Measurements from ENCODE around the gene FGF12.

FGF12 gene

GRCh38 chr3:192651836-192652512 lies 75.4 kb downstream of the FGF12 start:
- no peaks in the 10 kb centered on the region for H3F3A ChIP-seq (ENCODE audit: control insufficient read depth, insufficient read depth)
- H4K20me1 ChIP-seq (ENCODE audit: control insufficient read depth, insufficient read depth, low read depth, low read length): no peaks in the 10 kb centered on the region

GRCh38 chr3:192645437-192645836 lies 81.9 kb downstream of the FGF12 start:
- H4K20me1 ChIP-seq (ENCODE audit: control insufficient read depth, insufficient read depth, low read depth, low read length): no peaks in the 10 kb centered on the region
- H3K4me3 ChIP-seq (ENCODE audit: low read length): no peak overlapping the region
- H3K27me3 ChIP-seq (ENCODE audit: control insufficient read depth, low read length): no peaks in the 10 kb centered on the region
- no peaks in the 10 kb centered on the region for H3K9me3 ChIP-seq (ENCODE audit: control insufficient read depth, insufficient read depth, low read length)
- no peak overlapping the region for H3K4me2 ChIP-seq (ENCODE audit: low read length)
- H3F3A ChIP-seq (ENCODE audit: control insufficient read depth, insufficient read depth): no peaks in the 10 kb centered on the region
- TF ChIP-seq CTCF (IDR thresholded peaks at IDR 0.05; ENCODE audit: low read depth, low read length, poor library complexity, severe bottlenecking) (no peak), EZH2phosphoT487 (IDR thresholded peaks at IDR 0.05; ENCODE audit: borderline replicate concordance, low read length) (no peak)
- H3K79me2 ChIP-seq (ENCODE audit: control insufficient read depth, low read length): no peaks in the 10 kb centered on the region
- no peaks in the 10 kb centered on the region for H3K4me1 ChIP-seq (ENCODE audit: control insufficient read depth, low read length)
- no peaks in the 10 kb centered on the region for H3K36me3 ChIP-seq (ENCODE audit: control insufficient read depth, low read length)
- no peak overlapping the region for H3K27ac ChIP-seq (ENCODE audit: low read depth, low read length)
- no peaks in the 10 kb centered on the region for H3K9me2 ChIP-seq (replicated peaks; ENCODE audit: control insufficient read depth, low read length)

More at GRCh38 chr3:192651836-192652512, 75.4 kb downstream of the FGF12 start:
- no peaks in the 10 kb centered on the region for H3K9me2 ChIP-seq (replicated peaks; ENCODE audit: control insufficient read depth, low read length)
- no peak overlapping the region for H3K4me3 ChIP-seq (ENCODE audit: low read length)
- H3K79me2 ChIP-seq (ENCODE audit: control insufficient read depth, low read length): no peaks in the 10 kb centered on the region
- no peaks in the 10 kb centered on the region for H3K36me3 ChIP-seq (ENCODE audit: control insufficient read depth, low read length)
- H3K9me3 ChIP-seq (ENCODE audit: control insufficient read depth, insufficient read depth, low read length): no peaks in the 10 kb centered on the region
- H3K27ac ChIP-seq (ENCODE audit: low read depth, low read length): no peak overlapping the region
- H3K4me2 ChIP-seq (ENCODE audit: low read length): no peak overlapping the region
- TF ChIP-seq EZH2phosphoT487 (IDR thresholded peaks at IDR 0.05; ENCODE audit: borderline replicate concordance, low read length) (no peak), CTCF (IDR thresholded peaks at IDR 0.05; ENCODE audit: low read depth, low read length, poor library complexity, severe bottlenecking) (no peak)
- no peaks in the 10 kb centered on the region for H3K4me1 ChIP-seq (ENCODE audit: control insufficient read depth, low read length)
- no peaks in the 10 kb centered on the region for H3K27me3 ChIP-seq (ENCODE audit: control insufficient read depth, low read length)

- no peaks in the 10 kb centered on the region for H3K36me3 ChIP-seq (ENCODE audit: control insufficient read depth, low read length)
- H3K27me3 ChIP-seq (ENCODE audit: control insufficient read depth, low read length): no peaks in the 10 kb centered on the region
- no peaks in the 10 kb centered on the region for H3K9me2 ChIP-seq (replicated peaks; ENCODE audit: control insufficient read depth, low read length)
- no peaks in the 10 kb centered on the region for H3K79me2 ChIP-seq (ENCODE audit: control insufficient read depth, low read length)
- no peaks in the 10 kb centered on the region for H3F3A ChIP-seq (ENCODE audit: control insufficient read depth, insufficient read depth)
- no peak overlapping the region for H3K4me2 ChIP-seq (ENCODE audit: low read length)
- no peak overlapping the region for H3K4me3 ChIP-seq (ENCODE audit: low read length)
- no peaks in the 10 kb centered on the region for H3K4me1 ChIP-seq (ENCODE audit: control insufficient read depth, low read length)
- no peaks in the 10 kb centered on the region for H4K20me1 ChIP-seq (ENCODE audit: control insufficient read depth, insufficient read depth, low read depth, low read length)
- H3K9me3 ChIP-seq (ENCODE audit: control insufficient read depth, insufficient read depth, low read length): no peaks in the 10 kb centered on the region
- TF ChIP-seq CTCF (IDR thresholded peaks at IDR 0.05; ENCODE audit: low read depth, low read length, poor library complexity, severe bottlenecking) (no peak), EZH2phosphoT487 (IDR thresholded peaks at IDR 0.05; ENCODE audit: borderline replicate concordance, low read length) (no peak)
- no peak overlapping the region for H3K27ac ChIP-seq (ENCODE audit: low read depth, low read length)
These were observed 84.7 kb downstream of the FGF12 start for GRCh38 chr3:192642651-192643050.

Measured in DOHH2 (cell line).